Measurements from ENCODE around the gene SLC35F6. TPM values are rescaled to one million over a fixed set of nuclear protein-coding genes. Genes with fewer than 3 reads are reported as not detected.

The SLC35F6 gene
- total RNA-seq, 1 donor = 80.8 TPM

DNA sequence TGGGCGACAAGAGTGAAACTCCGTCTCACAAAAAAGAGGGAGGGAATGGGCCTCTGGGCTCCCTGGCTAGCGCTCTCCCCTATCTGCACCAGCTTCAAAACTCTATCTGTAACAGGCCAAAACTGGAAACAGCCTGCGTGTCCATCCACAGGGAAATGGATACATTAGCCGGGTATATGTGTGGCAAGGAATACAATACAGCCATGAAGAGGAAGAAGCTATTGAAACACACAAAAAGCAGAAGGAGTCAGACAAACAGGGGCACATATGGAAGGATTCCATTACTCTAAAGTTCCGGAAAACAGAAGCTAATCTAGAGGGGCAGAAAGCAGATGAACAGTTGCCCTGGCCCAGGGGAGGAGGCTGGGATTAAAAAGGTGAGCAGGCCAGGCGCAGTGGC lies 24.6 kb upstream of the SLC35F6 start:
- no peak overlapping the region for H3K4me3 ChIP-seq (ENCODE audit: low read depth, low read length)
- TF ChIP-seq, protein P1, sequence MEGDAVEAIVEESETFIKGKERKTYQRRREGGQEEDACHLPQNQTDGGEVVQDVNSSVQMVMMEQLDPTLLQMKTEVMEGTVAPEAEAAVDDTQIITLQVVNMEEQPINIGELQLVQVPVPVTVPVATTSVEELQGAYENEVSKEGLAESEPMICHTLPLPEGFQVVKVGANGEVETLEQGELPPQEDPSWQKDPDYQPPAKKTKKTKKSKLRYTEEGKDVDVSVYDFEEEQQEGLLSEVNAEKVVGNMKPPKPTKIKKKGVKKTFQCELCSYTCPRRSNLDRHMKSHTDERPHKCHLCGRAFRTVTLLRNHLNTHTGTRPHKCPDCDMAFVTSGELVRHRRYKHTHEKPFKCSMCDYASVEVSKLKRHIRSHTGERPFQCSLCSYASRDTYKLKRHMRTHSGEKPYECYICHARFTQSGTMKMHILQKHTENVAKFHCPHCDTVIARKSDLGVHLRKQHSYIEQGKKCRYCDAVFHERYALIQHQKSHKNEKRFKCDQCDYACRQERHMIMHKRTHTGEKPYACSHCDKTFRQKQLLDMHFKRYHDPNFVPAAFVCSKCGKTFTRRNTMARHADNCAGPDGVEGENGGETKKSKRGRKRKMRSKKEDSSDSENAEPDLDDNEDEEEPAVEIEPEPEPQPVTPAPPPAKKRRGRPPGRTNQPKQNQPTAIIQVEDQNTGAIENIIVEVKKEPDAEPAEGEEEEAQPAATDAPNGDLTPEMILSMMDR (IDR thresholded peaks at IDR 0.05; ENCODE audit: insufficient read depth, low read length) = no peak
- DNase-seq (ENCODE audit: low read depth) = no peak

DNA sequence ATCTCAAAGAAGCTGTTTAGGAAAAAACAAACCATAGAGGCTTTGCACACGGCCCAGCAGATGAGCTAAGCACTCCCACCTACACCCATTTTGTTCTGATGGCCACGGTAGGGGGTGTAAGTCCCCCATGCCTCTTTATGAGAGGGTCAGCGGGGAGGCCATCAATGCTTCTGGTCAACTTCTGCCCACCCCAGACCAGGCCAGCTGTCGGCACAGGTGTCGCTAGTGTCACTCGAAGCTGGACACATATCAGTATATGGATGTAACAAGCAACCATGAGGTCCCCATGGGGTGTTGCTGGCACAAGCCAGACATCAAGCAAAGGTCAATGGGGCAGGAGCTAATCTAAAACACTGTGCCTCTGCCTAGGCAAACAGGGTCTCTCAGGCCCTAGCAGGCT lies 23.7 kb upstream of the SLC35F6 start:
- no peak for DNase-seq (ENCODE audit: low read depth)
- no peak overlapping the region for H3K4me3 ChIP-seq (ENCODE audit: low read depth, low read length)
- TF ChIP-seq, protein P1 (IDR thresholded peaks at IDR 0.05; ENCODE audit: insufficient read depth, low read length) = no peak

DNA sequence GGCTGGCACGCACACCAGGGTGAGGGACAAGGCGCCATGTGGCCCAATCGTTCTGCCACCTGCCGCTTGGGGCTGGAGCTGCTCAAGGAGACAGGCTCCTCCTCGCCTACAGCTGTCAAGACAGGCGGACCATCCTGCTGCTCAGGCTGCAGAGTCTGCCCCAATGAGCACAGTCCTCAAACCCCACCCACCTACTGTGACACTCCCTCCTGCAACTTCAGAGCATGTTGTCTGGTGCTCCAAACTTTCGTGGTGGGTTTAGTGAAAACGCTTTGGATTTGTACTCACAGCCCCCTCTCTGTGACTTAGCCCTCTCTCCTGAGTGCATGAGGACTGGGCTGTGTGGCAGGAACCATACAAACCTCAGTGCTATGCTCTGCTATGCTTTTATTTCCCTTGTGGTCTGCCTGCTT lies 23.2 kb upstream of the SLC35F6 start:
- no peak for DNase-seq (ENCODE audit: low read depth)
- TF ChIP-seq, protein P1 (IDR thresholded peaks at IDR 0.05; ENCODE audit: insufficient read depth, low read length) = no peak

DNA sequence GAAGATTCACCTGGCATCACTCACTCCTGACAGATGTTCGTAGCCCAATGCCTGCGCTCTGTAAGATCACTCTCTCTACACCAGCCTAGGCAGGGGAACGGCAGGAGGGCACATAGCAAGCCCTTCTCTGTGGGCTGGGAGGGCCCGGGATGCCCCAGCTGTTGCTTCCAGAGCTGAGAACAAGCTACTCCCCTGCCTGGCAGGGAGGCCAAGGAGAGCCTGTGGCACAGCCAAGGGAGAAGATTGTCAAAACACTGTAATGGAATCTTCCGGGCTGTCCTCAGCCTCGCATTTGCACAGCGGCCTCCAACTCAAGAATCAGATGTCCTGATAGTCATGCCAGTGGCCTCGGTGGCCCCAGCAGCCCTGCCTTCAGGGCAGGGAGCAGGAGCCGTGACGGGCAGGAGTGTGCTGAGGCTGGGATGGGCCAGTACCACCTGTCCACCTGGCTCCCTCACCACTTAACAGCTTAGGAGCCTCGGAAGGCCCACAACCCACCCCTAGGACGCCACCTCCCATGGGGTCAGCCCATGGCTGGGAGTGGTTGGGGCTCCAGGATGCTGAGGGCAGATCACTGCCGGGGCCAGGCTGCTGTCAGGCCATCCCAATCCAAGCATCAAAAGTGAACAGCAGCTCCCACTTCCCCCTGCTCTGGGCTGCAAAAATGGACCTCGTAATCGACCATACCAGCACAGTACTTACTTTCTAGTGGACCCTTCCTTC lies 21.9 kb upstream of the SLC35F6 start:
- no peak for DNase-seq (ENCODE audit: low read depth)
- no peak overlapping the region for H3K4me3 ChIP-seq (ENCODE audit: low read depth, low read length)
- TF ChIP-seq, protein P1 (IDR thresholded peaks at IDR 0.05; ENCODE audit: insufficient read depth, low read length) = no peak

More for the DNA sequence above, 23.2 kb upstream of the SLC35F6 start:
- no peak overlapping the region for H3K4me3 ChIP-seq (ENCODE audit: low read depth, low read length)

DNA sequence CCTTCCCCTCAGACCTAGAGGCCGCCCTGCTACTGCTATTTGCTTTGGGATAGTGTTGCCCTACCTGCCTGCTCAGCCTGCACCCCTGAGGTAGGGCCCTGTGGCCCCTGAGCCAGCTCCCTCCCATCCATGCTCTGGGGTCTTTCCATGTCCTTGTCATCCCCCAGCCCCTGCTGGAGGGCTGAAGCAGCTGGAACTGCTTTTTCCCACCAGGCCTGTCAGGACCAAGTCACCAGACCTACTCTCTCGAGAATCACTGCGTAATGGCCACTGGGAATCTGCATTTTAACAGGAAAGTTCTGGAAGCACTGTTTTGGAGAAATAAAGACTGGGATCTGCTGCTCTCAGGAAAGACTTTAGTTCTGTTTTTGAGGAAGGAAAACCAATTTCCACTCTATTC lies 20.2 kb upstream of the SLC35F6 start:
- TF ChIP-seq, protein P1 (IDR thresholded peaks at IDR 0.05; ENCODE audit: insufficient read depth, low read length) = peak; percentile 3
- DNase-seq (ENCODE audit: low read depth) = no peak
- no peak overlapping the region for H3K4me3 ChIP-seq (ENCODE audit: low read depth, low read length)

DNA sequence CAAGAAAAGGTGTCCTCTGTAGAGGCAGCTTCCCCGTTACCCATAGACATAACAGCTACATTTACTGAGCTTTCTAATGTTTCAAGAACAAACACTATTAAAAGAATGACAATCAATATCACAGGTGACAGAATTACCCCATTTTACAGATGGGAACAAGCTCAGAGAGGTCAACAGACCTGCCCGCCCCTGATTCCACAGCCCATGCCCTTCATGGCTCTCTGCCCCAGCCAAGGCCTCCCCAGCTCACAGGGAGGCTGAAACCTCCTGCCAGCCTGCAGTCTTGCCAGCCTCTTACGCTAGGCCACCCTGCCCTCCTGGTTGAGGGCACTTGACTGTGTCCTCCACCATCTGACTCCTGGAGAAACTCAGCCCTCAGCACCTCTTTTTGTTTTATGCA lies 19.1 kb upstream of the SLC35F6 start:
- no peak for DNase-seq (ENCODE audit: low read depth)
- no peak overlapping the region for H3K4me3 ChIP-seq (ENCODE audit: low read depth, low read length)
- TF ChIP-seq, protein P1 (IDR thresholded peaks at IDR 0.05; ENCODE audit: insufficient read depth, low read length) = no peak

Measured in fibroblast of the aortic adventitia (primary cell).